ENCODE results near the gene LARGE1.
A peak's percentile ranks its signal among the peaks of the same experiment; 100 is the strongest.

The LARGE1 gene

DNA sequence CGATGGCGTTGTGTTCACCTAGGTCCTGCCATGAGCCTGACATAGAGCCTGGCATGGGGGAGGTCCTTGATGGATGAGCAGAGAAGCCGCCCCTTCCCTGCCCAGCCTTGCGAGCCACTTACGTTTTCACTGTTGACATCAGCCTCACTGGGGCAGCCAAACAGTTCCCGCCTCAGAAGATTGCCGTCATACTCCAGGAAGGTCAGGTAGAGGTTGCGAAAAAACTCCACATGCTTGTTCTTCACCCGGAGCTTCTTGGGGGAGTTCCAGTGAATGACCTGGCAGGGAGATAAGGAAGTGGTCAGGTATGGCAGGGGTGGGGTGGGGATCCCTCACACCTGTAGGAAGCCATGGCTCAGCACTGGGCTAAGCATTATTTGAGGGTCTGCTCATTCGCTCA is 582.8 kb downstream of the LARGE1 start:
- DNase-seq (ENCODE audit: extremely low read depth in 1 of 2, low read depth in 1 of 2) = no peak

DNA sequence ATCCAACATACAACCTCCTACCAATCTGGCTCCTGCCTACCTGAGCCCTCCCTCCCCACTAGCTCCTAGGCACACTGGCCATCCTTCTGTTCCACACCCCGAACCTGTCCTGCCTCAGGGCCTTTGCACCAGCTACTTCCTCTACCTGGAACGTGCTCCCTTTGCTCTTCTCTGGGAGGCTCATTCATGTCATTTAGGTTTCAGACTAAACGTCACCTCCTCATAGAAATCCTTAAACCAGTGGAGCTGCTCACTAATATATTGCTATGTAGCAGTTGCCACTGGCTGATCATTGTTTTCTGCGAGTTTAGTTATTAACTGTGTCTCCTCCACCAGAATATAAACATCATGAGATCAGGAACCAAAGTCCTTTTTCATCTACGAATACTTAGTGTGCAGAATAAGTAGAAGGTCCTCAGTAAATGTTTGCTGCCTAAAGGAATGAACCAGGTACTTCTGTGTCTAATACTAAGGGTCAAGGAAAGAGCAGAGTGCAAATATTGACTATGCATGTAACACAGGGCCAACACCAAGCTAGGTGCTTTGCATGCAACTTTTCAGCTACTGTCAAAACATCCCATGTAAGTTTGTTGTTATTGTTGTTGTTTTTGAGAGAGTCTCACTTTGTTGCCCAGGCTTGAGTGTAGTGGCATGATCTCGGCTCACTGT is 584.5 kb downstream of the LARGE1 start:
- DNase-seq (ENCODE audit: extremely low read depth in 1 of 2, low read depth in 1 of 2) = no peak

DNA sequence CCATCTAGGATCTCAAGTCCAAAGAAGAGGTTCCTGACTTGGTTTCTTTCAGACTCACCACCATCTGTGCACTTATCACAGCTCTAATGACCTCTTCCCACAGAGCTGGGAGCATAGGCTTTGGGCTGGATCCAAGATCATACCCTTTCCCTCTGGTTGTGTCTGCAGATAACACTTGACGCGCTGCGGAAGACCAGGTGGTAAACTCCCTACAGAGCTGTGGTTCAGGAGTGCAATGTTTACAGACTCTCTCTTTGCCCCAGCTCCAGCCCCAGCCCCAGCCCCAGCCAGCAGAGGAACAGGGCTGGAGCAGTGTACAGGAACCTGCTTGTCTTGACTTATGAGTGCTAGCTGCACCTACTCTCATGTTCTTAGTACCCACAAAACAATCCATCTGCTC is 587.7 kb downstream of the LARGE1 start:
- DNase-seq (ENCODE audit: extremely low read depth in 1 of 2, low read depth in 1 of 2) = no peak

DNA sequence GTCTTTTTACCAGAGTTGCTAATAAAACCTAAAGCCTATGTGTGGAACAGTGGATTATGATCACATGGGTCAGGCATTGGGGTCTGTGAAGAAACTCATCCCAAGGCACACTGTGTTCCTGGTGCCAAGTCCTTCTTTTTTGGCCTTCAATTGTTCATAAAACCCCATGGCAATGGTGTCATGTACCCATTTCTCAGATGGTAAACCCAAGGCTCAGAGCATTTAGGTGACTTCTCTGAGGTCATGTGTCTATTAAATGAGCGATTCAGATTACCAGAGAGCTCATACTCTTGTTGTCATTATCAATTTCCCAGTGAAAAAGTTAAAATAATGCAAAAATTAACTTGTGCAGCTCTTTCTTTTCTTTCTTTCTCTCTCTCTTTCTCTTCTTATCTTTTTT is 589.3 kb downstream of the LARGE1 start:
- DNase-seq (ENCODE audit: extremely low read depth in 1 of 2, low read depth in 1 of 2) = no peak

DNA sequence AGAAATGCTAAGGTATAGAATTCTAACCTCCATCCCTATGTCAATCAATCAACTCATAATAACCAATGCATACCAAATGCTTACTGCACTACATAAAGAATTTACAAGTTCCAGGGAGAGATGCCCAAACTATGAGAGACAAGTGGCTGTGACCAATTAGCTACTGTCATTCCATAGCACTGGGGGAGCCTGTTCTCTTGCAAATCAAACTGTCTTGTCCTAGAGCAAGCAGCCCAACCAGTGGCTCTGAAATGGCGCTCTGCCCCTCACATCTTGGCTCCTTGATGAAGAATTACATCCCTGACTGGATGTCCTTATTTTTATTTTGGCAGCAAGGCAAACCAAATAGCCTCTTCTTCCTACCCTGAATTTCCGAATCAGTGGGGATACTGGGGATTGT is 589.7 kb downstream of the LARGE1 start:
- DNase-seq (ENCODE audit: extremely low read depth in 1 of 2, low read depth in 1 of 2) = no peak

DNA sequence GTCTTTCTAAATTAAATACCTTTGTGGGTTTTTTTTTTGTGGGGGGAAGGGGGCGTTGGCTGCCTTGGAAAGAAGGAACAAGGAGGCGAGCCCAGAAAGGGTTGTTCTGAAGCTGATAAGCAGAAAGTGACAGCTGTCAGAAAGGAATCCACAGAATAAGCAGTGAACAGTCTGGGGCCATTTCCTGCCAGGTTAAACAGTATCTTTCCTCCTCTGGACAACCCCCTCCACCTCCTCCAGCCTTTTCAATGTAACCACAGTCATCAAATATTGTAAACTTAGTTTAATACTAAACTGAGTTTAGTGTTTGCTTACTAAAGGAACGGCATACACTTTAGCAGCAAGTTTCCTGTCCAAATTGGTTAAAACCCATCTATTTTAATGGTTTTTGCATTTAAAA is 590.9 kb downstream of the LARGE1 start:
- DNase-seq (ENCODE audit: extremely low read depth in 1 of 2, low read depth in 1 of 2) = no peak

DNA sequence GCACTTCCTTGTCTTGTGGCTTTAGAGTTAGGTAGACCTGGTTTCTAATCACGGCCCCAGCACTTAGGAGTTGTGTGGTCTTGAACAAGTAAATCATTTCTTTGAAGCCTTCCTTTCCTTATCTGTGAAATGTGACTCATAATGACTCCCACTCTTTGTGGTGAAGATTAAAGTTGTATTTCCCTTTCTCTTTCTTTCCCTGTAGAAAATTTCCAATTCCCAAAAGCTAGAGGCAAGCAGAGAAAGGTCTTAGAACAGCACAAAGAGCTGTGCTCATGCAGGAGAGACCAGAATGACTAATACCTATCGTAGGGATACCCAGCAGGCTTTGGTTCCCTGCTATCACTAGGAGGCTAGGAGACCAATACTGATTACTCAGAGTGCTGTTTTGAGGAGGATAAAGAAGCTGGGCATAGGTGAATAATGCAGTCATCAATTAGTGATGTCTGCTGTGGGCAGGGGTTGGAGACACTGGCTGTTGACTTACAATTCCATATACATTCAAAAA is 591.4 kb downstream of the LARGE1 start:
- DNase-seq (ENCODE audit: extremely low read depth in 1 of 2, low read depth in 1 of 2) = no peak

DNA sequence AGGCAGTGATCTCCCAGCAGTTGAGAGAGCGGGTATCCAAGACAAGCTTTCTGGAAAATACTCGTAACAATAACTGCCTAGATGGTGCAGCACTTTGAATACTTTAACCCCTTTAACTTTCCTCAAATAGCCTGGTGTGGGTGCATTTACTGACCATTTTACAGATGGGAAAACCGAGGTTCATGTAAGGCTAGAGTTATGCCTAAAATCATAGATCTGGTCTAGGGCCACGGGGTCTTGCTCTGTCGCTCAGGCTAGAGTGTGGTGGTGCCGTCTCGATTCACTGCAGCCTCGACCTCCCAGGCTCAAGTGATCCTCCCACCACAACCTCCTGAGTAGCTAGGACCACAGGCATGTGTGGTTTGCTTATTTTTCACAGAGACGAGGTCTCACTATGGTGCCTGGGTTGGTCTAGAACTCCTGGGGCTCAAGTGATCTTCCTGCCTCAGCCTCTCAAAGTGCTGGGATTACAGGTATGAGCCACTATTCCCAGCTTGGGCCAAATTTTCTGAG is 592.9 kb downstream of the LARGE1 start:
- no peak for DNase-seq (ENCODE audit: extremely low read depth in 1 of 2, low read depth in 1 of 2)

DNA sequence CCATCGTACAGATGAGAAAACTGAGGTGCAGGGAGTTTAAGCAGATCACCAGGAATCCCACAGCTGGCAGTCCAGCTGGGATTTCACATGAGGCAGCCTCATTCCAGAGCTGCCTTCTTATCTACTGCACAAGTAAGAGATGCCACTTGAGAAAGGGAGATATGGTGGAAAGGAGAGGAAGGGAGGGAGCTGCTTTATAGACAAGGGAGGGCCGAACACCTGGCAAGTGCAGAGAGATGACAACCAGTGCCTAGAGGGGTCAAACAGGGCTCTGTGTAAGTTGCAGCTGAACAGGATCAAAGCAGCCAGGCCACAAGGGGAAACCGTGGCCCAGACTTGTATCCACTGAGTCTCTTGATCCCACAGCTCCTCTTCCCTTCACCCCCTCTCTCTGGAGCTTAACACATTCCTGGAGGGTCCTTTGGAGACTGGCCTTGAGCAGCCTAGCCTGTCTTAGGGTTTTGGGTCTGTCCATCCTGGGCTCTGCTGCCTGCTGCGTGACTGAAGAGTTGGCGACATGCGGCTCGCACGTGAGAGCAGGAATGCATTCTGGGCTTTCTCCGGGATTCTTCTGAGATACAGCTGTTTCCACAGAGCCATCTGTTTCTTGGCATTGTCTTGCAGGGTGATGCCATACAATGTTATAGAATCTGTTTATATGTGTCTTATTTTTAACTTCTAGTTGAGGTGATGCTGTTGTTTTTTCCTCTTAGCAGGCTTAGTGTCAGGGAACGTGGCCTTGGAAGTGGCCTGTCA is 593.6 kb downstream of the LARGE1 start:
- no peak for DNase-seq (ENCODE audit: extremely low read depth in 1 of 2, low read depth in 1 of 2)

DNA sequence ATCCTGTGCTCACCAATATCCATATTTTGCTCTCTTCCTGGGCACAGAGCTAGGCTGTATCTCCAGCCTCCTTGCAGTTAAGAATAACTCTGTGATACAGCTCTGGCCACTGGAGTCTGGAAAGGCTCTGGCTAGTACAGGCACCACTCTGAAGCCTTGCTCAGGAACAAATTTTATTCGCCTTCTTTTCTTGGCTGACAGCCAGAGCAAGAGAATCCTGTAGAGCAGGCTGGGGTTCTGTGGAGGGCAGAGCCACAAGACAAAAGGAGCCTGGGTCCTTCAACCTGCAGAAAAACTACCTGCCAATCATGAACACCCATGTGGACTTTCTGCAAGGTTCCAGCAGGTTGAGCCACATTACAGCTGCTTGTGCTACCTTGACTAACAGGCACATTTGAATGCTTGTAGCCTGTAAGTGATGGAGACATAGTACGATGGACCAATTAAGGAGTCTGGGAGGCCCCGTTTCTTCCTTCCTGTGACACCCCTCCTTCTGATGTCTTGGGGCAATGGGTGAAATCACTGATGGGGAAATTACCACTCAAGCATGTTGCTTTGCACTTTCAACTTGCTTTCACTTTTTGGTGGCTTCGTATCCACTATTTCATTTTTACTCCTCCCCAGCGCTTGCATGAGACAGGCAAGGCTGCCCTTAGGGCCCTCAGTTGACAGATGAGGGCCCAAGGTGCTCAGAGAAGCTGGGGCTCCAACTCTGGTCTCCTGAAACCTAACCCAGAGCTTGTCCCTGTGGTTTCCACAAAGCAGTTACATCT is 594.9 kb downstream of the LARGE1 start:
- no peak for DNase-seq (ENCODE audit: extremely low read depth in 1 of 2, low read depth in 1 of 2)

DNA sequence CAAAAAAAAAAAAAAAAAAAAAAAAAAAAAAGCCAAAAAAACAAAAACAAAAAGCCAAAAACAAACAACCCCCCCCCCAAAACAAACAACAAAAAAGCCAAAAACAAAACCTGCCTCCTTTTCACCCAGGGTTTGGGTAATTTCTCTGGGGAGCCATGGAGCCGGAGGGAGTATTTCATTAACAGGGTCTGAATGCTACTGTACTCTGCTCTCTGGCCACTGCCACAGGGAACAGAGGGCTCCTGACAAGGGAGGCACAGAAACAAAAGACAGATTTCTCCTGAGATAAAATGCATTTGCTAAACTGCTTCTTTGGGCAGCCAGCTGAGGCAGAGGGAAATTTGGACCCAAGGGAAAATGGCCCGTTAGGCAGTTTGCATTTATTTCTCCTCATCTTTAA is 596.0 kb downstream of the LARGE1 start:
- no peak for DNase-seq (ENCODE audit: extremely low read depth in 1 of 2, low read depth in 1 of 2)

DNA sequence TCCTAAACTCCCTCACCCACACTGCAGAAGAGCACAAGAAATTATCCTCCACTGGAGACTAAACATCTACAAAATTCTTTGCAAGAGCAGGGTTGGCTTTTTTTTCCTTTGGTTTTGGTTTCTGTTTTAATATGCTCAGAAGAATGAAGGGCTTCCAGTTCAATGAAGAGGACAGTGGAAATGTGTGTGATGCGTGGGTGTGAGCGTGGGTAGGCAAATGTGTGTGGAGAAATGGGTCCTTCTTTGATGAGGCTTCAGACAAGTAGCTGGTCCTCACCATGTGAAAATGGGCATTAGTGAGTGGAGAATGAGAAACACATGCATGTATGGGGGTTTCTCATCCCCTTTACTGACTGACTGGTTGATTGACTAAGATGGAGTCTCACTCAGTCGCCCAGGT is 598.8 kb downstream of the LARGE1 start:
- DNase-seq (ENCODE audit: extremely low read depth in 1 of 2, low read depth in 1 of 2) = no peak

DNA sequence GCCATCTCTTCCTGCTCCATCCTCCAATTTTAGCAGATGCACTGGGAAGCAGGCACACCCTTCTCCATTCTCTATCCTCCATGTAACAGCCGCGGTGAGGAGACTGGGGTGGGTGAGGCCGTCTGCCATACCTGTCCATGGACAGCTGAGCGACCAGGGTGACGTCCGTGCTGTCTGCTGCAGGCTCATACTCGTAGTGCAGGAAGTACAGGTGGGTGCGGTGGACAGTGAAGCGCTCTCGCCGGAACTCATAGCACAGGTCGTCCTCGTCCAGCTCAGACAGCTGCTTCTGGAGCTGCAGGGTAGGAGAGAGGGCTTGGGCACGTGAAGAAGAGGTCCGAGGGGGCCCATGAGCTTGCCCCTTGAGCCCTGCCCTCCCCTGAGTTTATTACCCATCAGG is 604.3 kb downstream of the LARGE1 start:
- no peak for DNase-seq (ENCODE audit: extremely low read depth in 1 of 2, low read depth in 1 of 2)

DNA sequence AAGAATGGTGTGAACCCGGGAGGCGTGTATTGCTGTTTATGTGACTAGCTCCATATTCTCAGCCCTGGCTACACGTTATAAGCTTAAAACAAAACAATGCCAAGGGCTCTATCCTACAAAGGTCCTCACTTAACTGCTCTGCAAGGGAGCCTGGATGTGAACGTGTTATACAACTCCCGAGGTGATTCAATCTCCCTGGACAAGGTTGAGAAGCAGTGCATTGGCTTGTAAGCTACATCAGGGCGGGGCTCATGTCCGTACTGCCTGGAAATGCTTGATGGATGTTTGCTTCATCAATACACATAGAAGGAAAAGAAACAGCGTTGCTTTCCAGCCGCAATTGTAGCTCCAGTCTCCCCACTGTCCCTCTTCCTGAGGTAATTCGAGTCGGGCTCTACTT is 605.2 kb downstream of the LARGE1 start:
- no peak for DNase-seq (ENCODE audit: extremely low read depth in 1 of 2, low read depth in 1 of 2)

DNA sequence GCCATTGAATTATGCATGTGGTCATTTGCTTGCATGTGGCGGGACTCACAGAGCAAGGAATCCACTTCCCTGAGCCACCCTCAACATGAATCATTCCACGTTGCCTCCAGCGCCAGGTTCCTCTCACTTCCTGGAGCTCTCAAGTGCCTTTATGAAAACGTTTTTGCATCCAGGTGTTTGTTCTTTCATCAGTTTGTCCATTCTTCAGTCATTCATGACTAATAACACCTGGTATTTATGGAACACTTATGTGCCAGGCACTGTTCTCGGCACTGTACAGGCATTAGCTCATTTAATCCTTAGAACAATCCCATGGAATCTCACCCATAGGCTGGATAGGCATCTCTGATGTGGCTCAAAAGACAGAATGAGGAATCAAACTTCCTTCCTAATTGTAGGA is 606.0 kb downstream of the LARGE1 start:
- DNase-seq (ENCODE audit: extremely low read depth in 1 of 2, low read depth in 1 of 2) = no peak

DNA sequence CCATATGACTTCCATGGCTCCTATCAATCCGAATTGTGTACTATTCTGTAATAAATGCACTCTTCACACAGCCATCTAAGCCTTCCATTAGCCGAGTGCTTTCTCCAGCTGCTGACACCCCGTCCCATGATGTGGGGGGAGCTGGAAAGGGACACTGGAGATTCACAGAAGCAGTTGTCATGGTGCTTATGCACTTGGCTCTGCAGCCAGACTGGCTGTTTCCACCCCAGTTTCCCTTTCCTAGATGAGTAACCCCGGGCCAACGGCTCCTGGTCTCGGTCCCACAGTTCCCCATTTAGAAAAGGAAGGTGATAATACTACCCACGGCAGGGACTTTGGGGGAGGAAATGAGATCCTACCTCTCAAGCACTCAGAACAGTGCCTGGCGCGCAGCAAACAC is 617.2 kb downstream of the LARGE1 start:
- DNase-seq (ENCODE audit: extremely low read depth in 1 of 2, low read depth in 1 of 2) = no peak

DNA sequence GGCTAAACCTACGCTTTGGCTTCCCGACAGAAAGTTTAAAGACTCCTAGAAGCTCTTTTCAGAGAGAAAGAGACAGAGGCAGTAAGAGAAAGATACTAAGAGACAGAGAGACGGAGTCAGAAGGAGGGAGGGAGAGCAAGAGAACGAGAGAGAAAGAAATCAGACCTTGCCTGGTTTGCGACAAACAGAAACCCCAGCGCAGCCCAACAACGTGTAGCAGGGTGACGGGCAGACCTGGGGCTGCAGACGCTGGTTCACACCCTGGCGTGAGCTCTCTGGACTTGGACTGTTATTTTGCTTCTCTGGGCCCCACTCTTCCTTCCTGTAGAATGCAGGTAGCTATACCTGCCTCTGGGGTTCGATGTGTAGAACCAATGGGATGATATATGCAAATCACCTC is 617.7 kb downstream of the LARGE1 start:
- DNase-seq (ENCODE audit: extremely low read depth in 1 of 2, low read depth in 1 of 2) = no peak

DNA sequence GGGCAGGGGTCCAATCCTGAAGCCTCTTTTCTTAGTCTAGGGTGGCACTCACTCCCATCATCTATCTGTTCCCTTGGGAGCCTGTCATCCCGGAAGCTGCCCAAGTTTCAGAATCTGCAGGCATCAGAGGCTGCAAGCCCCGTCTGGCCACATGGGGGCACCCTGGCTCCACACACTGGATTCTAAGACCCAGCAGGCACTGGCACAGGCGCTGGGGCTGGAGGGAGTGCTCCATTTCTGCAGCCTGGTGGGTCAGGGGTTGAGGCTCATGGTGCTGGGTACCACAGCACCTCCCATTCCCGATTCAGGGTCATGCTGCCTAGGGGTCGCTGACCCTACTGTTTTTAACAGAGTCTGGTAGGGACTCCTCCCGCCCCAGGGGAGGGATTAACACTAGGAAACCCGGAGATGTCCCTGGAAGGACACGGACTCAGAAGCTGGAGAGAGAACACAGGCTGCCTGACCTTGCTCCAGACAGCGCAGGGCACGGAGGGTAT is 618.2 kb downstream of the LARGE1 start:
- peak in 1 of 2 donors; percentile 6 for DNase-seq (ENCODE audit: extremely low read depth in 1 of 2, low read depth in 1 of 2)

DNA sequence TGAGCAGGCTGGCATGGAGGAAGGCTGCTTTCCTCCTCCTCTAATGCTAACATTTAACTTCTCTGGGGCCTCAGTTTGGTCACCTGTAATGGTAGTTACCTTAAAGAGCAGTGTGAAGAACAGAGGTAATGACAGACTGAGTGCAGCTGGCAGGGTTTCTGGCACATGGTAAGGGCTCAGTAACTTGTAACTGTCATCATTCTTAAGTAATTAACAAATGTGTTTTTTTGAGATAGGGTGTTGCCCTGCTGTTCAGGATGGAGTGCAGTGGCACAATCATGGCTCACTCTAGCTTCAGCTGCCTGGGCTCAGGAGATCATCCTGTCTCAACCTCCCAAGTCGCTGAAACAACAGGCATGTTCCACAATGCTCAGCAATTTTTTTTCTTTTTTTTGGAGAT is 620.1 kb downstream of the LARGE1 start:
- no peak for DNase-seq (ENCODE audit: extremely low read depth in 1 of 2, low read depth in 1 of 2)

DNA sequence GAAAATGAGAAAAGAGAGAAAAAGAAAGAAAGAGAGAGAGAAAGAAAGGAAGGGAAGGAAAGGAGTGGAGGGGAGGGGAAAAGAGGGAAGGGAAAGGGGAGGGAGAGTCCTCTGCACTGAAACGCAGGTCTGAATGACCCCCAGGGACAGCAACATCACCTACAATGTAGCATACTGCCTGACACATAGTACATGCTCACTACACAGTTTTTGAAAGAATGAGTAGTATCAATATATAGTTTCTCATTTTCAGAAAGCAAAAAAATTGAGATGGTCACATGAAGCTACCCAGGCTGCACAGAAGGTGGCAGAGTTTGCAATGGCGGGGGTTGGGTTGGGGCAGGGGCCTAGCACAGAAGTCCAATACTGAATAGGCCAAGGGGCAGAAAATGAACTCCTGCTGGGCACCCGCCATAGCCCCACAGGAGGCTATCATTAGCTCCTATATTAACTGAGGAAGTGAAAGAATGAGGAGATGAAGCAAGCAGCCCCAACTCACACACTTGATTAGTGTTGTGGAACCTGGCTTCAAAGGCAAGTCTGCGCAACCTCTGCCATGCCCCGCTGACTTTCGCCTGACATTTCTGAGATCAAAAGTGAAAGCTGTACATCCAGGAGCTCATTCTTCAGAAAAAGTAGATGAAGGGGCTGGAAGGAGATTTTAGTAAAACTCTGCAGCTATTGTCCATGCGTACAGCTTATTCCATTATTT is 620.9 kb downstream of the LARGE1 start:
- no peak for DNase-seq (ENCODE audit: extremely low read depth in 1 of 2, low read depth in 1 of 2)

DNA sequence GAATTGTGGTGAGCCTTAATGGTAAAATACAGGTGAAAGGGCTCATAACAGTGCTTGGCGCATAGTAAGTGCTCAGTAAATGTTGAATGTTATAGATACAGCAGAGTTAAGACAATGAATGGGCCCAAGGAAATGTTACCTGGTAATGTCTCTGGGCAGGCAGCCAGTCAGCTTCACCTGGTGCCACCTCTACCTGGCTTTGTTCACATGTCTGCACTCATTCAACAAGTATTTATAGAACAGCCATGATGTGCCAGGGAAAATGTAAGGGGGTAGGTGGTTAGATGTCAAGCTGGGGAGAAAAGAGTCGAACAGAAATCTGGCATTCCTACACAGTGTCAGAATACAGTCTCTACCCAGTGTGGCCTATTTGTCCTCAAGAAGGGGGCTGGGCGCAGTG is 623.3 kb downstream of the LARGE1 start:
- DNase-seq (ENCODE audit: extremely low read depth in 1 of 2, low read depth in 1 of 2) = no peak
